Heart left ventricle (tissue), 16 donors: Measurements from ENCODE around the gene C3orf52. TPM values are rescaled to one million over a fixed set of nuclear protein-coding genes. Genes with fewer than 3 reads are reported as not detected.

Source experiments
- ATAC-seq, 4 donors: fragments of 200-7000 bp; cut with Tn5 transposase; one replicate each; pipeline ENCODE4 v1.9.1; 2020 to 2022; ENCODE audit warnings: moderate library complexity in 4 of 4, mild to moderate bottlenecking in 3 of 4, moderate number of reproducible peaks in 1 of 4
- DNase-seq, 5 donors: peaks; one replicate each; pipeline ENCODE4 v3.0.0-alpha.2; 2020
- H3K27ac ChIP-seq, 12 donors: fragments of 200-600 bp; sonication (generic) in 4 of 12; one replicate each; pipeline versions ENCODE4 v1.5.0 to v1.8.0; 2016 to 2022; ENCODE audit warnings: mild to moderate bottlenecking in 2 of 12
- H3K27me3 ChIP-seq, 9 donors: fragments of 200-600 bp; sonication (generic) in 2 of 9; one replicate each; pipeline versions ENCODE4 v1.5.1 to v1.8.0; 2016 to 2022; ENCODE audit warnings: mild to moderate bottlenecking in 3 of 9
- H3K36me3 ChIP-seq, 9 donors: fragments of 200-600 bp; sonication (generic) in 2 of 9; one replicate each; pipeline versions ENCODE4 v1.5.0 to v1.8.0; 2018 to 2022; ENCODE audit warnings: mild to moderate bottlenecking in 2 of 9
- H3K4me1 ChIP-seq, 12 donors: fragments of 200-600 bp; sonication (generic) in 4 of 12; one replicate each; pipeline versions ENCODE4 v1.5.0 to v1.8.0; 2016 to 2022; ENCODE audit warnings: mild to moderate bottlenecking in 3 of 12
- H3K4me3 ChIP-seq, 12 donors: fragments of 200-600 bp; sonication (generic) in 4 of 12; one replicate each; pipeline versions ENCODE4 v1.5.0 to v1.8.0; 2017 to 2022; ENCODE audit warnings: mild to moderate bottlenecking in 9 of 12, moderate library complexity in 4 of 12
- H3K9me3 ChIP-seq, 12 donors: fragments of 200-600 bp; sonication (generic) in 4 of 12; one replicate each; pipeline versions ENCODE4 v1.5.0 to v1.8.0; 2016 to 2022; ENCODE audit warnings: mild to moderate bottlenecking in 1 of 12
- POLR2A ChIP-seq, 2 donors: fragments of 450-650 bp; IDR thresholded peaks; one replicate each; pipeline ENCODE4 v1.6.1; 2017; ENCODE audit warnings: antibody characterized with exemption in 2 of 2, mild to moderate bottlenecking in 2 of 2, moderate library complexity in 2 of 2
- WGBS, 4 donors: extraction: QIAGEN DNeasy Blood & Tissue Kit in 2 of 4; methylation state at CpG; one replicate each; pipeline versions ENCODE4 v1.1.5 to v1.1.7; 2013 to 2018; 5-methylcytosine and 5-hydroxymethylcytosine counted together
- intact Hi-C, 10 donors: fragments of 100-400 bp; cut with DNase I; formaldehyde crosslinking; loops; one replicate each; pipeline versions ENCODE4 v1.11.1 to v1.14.2; 2022
- polyA plus RNA-seq, 2 donors: library from polyadenylated mRNA; stranded (reverse); fragments of 200-250 nt; gene quantifications; one replicate each; pipeline ENCODE4 v1.2.3, GENCODE V29; 2013
- total RNA-seq, 9 donors: library from RNA; depleted of rRNA in 2 of 9; stranded (reverse); fragments of >200 nt in 2 of 9; fragmentation: NEBNext Ultra II Directional in 3 of 9; extraction: Animal tissue kit (Norgen Biotek cat#: 25700) in 3 of 9; gene quantifications; one replicate each; pipeline versions ENCODE4 v1.1.0 to v1.2.4, GENCODE V29; 2016 to 2023
- TF ChIP-seq, protein P1 (sequence below), 12 donors: fragments of 200-600 bp; sonication (generic) in 4 of 12; IDR thresholded peaks; one replicate each; pipeline versions ENCODE4 v1.5.0 to v1.8.0; 2018 to 2022; ENCODE audit warnings: antibody characterized with exemption in 12 of 12, mild to moderate bottlenecking in 5 of 12
- donor health status: ischemic (EF 13 %, LVEDD 7.1; RV severe dilation, severe dysfunction).
- donor health status: healthy with polysubstance abuse.
- donor health status: DM: no; HTN: yes; CAD: no.
- donor health status: DM: no; HTN: no; CAD: no.
- donor health status: ischemic (EF 25% LVEDD 6.9; RV normal size, moderate dysfunction).
- donor health status: ischemic (EF 25% LVEDD 5.7; RV mildly dilated, moderate dysfunction).
- donor health status: healthy.
- donor health status: DM: yes; HTN: yes; CAD: no.
- donor health status: ischemic (EF 35%, LVEDD 5.7; RV mildly dilated, moderate dysfunction).
- donor health status: nonischemic (EF 11% LVEDD 7.7; RV severe dilation, severe dysfunction).
- donor health status: DM: yes; HTN: yes; CAD: no.
- donor health status: PGD.
- donor health status: ischemic (EF 29% LVEDD 5.4; RV normal size, mild dysfunction).
- donor health status: nonischemic (EF 23%, LVEDD 6.1; RV moderate dilation, normal function).

C3orf52 gene
- total and polyA plus RNA-seq, 11 donors: 1.4 to 9.6 (median 4.9) TPM

DNA sequence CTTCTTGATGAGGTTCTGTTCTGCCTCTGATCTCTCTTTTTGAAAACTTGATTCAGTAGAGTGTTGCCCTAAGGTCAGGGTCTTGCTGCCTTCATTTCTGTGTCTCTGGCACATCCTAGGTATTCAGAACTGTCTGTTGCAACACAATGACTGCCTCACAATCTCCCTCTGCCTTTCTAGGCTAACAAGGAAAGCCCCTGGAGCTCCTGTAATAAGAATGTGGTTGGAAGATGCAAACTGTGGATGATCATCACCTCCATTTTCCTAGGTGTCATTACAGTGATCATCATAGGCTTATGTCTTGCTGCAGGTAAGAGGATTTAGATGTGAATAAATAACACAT lies 7.0 kb downstream of the C3orf52 start:
- TF ChIP-seq, protein P1, sequence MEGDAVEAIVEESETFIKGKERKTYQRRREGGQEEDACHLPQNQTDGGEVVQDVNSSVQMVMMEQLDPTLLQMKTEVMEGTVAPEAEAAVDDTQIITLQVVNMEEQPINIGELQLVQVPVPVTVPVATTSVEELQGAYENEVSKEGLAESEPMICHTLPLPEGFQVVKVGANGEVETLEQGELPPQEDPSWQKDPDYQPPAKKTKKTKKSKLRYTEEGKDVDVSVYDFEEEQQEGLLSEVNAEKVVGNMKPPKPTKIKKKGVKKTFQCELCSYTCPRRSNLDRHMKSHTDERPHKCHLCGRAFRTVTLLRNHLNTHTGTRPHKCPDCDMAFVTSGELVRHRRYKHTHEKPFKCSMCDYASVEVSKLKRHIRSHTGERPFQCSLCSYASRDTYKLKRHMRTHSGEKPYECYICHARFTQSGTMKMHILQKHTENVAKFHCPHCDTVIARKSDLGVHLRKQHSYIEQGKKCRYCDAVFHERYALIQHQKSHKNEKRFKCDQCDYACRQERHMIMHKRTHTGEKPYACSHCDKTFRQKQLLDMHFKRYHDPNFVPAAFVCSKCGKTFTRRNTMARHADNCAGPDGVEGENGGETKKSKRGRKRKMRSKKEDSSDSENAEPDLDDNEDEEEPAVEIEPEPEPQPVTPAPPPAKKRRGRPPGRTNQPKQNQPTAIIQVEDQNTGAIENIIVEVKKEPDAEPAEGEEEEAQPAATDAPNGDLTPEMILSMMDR (IDR thresholded peaks at IDR 0.05): no peak
- Histone ChIP-seq H3K4me1 (peaks cover 0 to 35% (median 22%) of the 10 kb centered on the region in 12 donors), H3K27me3 (peaks cover 0 to 19% (median 0%) of the 10 kb centered on the region in 9 donors), H3K9me3 (no peaks in the 10 kb centered on the region), H3K36me3 (no peaks in the 10 kb centered on the region), H3K27ac (peak overlapping the region in 10 of 12 donors; percentile 36 to 79 (median 68)), H3K4me3 (peak overlapping the region in 8 of 12 donors; percentile 0 to 32 (median 12))
- DNase-seq (no peak), ATAC-seq (peak; percentile 5 to 12 (median 8))
- intact Hi-C loops: no loop called here

- Histone ChIP-seq H3K4me3 (no peak overlapping the region), H3K9me3 (no peaks in the 10 kb centered on the region), H3K4me1 (peaks cover 0 to 30% (median 17%) of the 10 kb centered on the region in 12 donors), H3K27me3 (peaks cover 0 to 6% (median 0%) of the 10 kb centered on the region in 9 donors), H3K27ac (no peak overlapping the region), H3K36me3 (no peaks in the 10 kb centered on the region)
- DNase-seq: no peak
- no peak for ATAC-seq
- no peak for TF ChIP-seq POLR2A (IDR thresholded peaks at IDR 0.05)
- TF ChIP-seq, protein P1 (IDR thresholded peaks at IDR 0.05): no peak
- intact Hi-C loops: no loop called here
- 55 to 66% (median 58%) methylated on average over 2 of the region's 2 CpGs for WGBS, 4 donors
These were observed 9.5 kb downstream of the C3orf52 start for GRCh38 chr3:112095731-112096130.

- H3K27ac ChIP-seq: no peak overlapping the region
These were observed 10.0 kb downstream of the C3orf52 start for GRCh38 chr3:112096176-112096575.

GRCh38 chr3:112097378-112097777 lies 11.2 kb downstream of the C3orf52 start:
- peaks cover 0 to 6% (median 0%) of the 10 kb centered on the region in 9 donors for H3K27me3 ChIP-seq
- H3K9me3 ChIP-seq: no peaks in the 10 kb centered on the region
- peaks cover 0 to 16% (median 5%) of the 10 kb centered on the region in 12 donors for H3K4me1 ChIP-seq
- WGBS, 4 donors: 28 to 33% (median 31%) methylated on average over 4 of the region's 4 CpGs
- H3K27ac ChIP-seq: no peak overlapping the region
- no peak for DNase-seq
- peak; percentile 48 to 90 (median 76) for ATAC-seq
- intact Hi-C loops: no loop called here
- H3K36me3 ChIP-seq: no peaks in the 10 kb centered on the region
- H3K4me3 ChIP-seq: no peak overlapping the region
- no peak for TF ChIP-seq POLR2A (IDR thresholded peaks at IDR 0.05)
- TF ChIP-seq, protein P1 (IDR thresholded peaks at IDR 0.05): no peak

More at GRCh38 chr3:112096176-112096575, 10.0 kb downstream of the C3orf52 start:
- Histone ChIP-seq H3K27me3 (peaks cover 0 to 6% (median 0%) of the 10 kb centered on the region in 9 donors), H3K9me3 (no peaks in the 10 kb centered on the region), H3K36me3 (no peaks in the 10 kb centered on the region), H3K4me1 (peaks cover 0 to 26% (median 13%) of the 10 kb centered on the region in 12 donors), H3K4me3 (no peak overlapping the region)
- no peak for TF ChIP-seq POLR2A (IDR thresholded peaks at IDR 0.05)
- TF ChIP-seq, protein P1 (IDR thresholded peaks at IDR 0.05): no peak
- ATAC-seq (no peak), DNase-seq (no peak)
- 93 to 96% (median 95%) methylated on average over 2 of the region's 2 CpGs for WGBS, 4 donors
- intact Hi-C loops: no loop called here
